HG03095 (cell line): Measurements from ENCODE around the gene KIF26B.
"Not testable (repeated sequence)": the region's sequence is repeated elsewhere in the genome, so short reads cannot be mapped to it uniquely, and the experiment has no call there.

Source experiments
- ATAC-seq: cut with Tn5 transposase; IDR thresholded peaks from one replicate; pipeline ENCODE4 v1.9.1; 2021; ENCODE audit warnings: moderate library complexity; ENCODE audit not compliant: unreplicated experiment

KIF26B gene

DNA sequence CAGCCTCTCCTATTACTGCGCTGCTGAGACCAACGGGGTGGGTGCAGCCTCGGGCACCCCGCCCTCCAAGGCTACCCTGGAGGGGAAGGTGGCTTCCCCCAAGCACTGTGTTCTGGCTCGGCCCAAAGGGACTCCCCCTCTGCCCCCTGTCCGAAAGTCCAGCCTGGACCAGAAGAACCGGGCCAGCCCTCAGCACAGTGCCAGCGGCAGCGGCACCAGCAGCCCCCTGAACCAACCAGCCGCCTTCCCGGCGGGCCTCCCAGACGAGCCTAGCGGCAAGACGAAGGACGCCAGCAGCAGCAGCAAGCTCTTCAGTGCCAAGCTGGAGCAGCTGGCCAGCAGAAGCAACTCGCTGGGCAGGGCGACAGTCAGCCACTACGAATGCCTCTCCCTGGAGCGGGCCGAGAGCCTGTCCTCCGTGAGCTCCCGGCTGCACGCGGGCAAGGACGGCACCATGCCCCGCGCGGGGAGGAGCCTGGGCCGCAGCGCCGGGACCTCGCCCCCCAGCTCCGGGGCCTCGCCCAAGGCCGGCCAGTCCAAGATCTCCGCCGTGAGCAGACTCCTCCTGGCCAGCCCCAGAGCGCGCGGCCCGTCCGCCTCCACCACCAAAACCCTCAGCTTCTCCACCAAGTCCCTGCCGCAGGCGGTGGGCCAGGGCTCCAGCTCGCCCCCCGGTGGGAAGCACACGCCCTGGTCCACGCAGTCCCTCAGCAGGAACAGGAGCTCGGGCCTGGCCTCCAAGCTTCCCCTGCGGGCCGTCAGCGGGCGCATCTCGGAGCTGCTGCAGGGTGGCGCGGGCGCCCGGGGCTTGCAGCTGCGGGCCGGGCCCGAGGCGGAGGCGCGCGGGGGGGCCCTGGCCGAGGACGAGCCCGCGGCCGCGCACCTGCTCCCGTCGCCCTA, 533.1 kb downstream of the KIF26B start:
- ATAC-seq, result no peak

DNA sequence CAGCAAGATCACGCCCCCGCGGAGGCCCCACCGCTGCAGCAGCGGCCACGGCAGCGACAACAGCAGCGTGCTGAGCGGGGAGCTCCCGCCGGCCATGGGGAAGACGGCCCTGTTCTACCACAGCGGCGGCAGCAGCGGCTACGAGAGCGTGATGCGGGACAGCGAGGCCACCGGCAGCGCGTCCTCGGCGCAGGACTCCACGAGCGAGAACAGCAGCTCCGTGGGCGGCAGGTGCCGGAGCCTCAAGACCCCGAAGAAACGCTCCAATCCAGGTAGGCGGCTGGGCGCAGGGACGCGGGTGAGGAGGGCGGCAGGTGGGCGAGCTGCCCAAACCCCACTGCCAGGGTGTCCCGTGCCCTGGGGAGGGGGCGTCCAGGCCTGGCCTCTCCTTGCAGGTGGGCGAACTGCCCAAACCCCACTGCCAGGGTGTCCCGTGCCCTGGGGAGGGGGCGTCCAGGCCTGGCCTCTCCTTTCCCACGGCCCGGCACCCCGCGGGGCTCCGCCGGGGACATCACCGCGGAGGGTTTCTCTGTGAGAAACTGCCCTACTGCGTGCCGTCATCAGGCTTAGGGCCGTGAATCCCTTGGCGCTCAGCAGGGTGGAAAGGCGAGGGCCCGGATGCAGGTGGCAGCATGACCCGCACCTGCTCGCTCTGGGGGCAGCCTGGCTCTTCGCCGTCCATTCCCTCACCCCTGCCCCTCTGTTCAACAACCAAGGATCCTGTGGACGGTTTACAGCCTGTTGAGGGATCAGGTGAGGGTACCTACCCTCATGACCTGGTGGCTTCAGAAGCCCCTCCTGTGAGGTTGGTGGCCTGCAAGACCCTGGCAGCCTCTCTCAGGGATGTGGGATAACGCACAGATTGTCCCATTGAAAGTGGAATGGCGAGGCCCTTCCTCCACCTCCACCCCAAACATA, 534.0 kb downstream of the KIF26B start:
- no peak for ATAC-seq

DNA sequence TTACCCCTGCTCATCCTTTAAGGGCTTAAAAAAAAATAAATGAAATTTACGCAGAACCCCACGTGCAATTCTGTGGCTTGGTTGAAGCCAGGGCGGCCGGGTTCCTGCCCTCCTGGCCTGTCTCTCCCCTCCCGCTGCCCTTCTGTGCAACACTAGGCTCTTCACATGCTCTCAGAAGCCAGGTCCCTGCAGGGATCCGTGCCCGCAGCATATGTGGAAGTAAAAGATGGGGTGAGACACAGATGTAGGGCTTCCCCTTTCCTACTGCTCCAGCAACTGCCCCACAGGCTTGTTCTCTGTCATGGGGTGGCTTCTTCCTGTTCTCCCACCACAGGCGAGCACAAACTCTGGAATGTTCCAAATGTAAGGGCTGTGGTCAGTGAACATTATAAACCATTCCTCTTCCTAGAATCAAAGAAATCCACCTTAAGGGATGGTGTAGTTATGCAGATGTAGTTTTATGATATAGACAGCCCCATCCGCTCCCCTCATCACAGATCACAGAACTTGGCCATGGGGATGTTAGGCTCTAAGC, 535.4 kb downstream of the KIF26B start:
- no peak for ATAC-seq

- ATAC-seq, result no peak
Observed at GRCh38 chr1:245690946-245691541, 536.3 kb downstream of the KIF26B start.

DNA sequence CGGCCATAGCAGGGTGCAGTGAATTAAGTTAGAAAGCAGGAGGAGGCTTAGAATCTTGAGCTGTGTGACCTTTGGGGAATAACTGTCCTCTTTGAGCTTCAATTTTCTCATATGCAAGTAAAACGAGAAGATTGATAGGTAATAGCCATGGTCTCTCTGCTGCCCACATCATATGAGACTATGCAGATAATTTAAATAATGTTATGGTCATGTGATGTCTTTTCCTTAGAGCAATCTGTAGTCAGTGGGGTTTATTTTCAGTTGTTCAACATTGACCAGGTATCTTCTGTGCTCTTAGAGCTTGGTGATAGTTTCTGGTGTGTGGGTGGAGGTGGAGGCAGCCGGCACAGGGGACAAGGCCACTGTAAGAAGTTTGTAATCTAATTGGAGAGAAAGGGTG, 537.1 kb downstream of the KIF26B start:
- ATAC-seq, result no peak

DNA sequence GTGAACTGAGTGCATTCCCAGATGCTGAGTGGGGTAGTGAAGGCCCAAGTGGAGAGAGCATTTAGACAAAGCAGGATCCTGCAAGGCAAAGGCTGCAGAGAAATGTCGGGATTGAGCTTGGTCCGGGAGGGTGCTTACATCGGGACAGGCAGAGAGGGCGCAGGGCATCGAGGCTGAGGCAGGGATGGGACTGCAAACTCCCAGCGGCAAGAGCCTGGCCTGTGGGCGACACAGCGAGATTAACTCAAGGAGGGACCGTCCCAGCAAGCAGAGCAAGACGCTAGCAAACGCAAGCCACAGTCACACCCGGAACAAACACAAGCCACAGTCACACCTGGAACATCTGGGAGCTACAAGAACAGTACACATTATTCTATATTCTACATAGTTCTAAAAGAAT, 537.5 kb downstream of the KIF26B start:
- no peak for ATAC-seq

DNA sequence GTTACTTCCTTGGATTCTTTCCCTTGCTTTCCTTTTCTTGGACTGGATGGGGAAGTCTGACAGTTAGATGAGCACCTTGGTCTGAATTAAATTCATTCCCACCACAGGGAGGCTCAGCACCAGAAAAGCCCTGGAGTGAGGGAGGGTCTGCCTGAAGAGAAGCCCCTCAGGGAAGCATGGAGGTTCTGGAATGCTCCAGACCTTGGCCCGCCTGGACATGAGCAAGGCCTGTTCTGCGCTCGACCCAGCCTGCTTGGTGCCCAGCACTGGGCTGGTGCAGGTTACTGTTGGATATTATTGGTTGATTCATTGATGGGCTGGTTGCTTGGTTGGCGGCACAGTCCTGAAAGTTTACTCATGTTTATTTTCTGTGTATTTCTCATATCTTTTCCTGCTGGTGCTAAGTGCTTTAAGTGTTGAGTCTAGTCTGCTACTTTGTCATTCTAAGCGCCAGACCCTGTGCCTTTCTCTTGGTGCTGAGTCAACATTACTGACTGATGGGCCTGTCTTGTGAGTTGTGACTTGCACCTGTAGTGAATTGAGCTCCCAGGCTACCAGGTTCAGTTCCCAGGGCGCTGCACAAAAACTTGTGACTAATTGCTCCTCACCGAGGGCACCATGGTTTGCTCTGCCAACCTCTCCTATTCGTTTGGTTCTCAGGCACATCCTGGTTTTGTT, 538.5 kb downstream of the KIF26B start:
- no peak for ATAC-seq

GRCh38 chr1:245693941-245694752, 539.4 kb downstream of the KIF26B start:
- no peak for ATAC-seq

DNA sequence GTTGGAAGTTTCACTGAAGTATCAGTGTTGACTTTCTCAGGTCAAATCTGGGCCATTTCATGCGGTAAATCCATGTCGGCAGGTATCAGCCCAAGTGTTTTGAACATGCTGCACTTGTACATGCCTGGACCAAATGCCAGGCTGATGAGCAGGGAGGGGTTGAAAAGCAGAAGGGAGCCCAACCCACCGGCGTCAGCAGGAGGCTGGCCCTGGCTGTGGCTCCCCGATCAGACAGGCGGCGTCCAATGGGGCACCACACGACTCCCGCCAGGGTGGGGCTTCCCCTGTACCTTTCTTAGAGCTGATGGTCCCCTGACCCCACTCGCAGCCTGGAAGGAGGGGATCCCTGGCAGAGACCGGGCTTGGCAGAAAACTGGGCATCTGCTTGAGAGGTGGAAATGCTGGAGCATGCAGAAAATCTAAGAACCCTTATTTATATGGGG, 540.0 kb downstream of the KIF26B start:
- no peak for ATAC-seq

DNA sequence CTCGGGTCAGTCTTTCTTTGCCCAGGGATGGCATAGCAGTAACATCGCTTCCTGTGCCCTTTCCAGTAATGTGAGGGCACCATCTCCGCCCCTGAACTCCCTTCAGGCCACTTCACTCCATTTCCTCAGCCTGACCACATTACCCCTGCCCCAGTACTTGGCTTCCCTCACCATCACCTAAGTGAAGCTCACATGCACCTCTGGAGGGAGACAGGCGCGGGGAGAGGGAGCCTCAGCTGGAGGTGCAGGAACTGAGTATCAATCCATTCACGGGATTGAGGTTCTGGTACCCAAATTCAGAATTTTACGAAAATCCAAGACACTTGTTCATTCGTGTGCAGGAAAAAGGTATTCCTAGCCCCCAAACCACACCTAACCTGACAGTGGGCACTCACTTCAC, 540.4 kb downstream of the KIF26B start:
- no peak for ATAC-seq

GRCh38 chr1:245695701-245696100, 540.9 kb downstream of the KIF26B start:
- ATAC-seq, result not testable (repeated sequence)

DNA sequence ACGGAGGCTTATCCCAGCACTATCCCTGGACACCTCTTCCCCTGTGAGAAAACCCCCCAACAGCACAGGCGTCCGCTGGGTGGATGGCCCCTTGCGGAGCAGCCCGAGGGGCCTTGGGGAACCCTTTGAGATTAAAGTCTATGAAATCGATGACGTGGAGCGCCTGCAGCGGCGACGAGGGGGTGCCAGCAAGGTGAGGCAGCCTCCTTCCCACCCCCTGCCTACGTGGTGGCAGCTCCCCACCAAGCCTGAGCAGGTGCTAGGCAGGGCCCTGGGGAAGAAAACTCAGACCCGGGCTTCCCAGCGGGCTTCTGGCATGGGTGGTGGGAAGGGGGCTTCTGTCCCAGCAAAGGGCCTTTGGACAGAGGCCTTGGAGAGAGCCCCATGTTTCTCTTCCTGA, 543.3 kb downstream of the KIF26B start:
- no peak for ATAC-seq

- no peak for ATAC-seq
Observed at GRCh38 chr1:245698860-245699259, 544.1 kb downstream of the KIF26B start.

DNA sequence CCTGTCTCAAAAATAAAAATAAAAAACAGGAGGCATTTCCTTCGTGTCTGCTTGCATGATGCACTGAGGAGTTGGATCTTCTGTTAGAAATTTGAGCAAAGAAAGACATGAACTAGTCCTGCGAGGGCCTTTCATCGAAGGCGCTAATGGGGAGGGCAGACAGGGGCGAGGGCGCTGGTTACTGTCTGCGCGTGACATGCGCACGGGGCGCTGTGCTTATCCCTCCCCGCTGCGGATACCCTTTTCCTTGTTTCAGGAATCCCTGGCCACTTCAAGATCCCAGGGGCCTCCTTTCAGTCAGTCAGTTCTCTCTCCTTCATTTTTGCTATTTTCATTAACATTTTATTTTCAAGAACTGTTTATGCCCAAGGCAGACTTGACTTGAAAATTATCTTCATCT, 545.8 kb downstream of the KIF26B start:
- no peak for ATAC-seq

DNA sequence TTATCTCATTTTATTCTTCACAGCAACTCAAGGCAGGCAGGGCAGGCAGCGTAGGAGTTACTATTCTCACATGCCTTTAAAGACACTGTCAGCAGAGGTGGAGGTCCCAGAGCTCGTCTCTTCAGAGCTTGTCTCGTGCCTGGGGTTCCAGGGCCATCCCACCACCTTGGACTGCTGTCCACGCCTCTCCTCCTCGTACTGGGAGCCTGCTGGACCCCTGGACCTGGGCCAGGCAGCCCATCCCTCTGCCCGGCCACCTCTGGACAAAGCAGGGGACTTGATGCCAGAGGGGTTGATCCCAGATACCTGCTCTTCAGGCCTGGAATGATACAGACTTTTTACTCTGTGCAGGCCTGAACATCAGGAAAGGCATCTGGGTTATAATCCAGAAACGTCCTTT, 546.8 kb downstream of the KIF26B start:
- ATAC-seq, result no peak

GRCh38 chr1:245702346-245702745, 547.6 kb downstream of the KIF26B start:
- ATAC-seq, result no peak

DNA sequence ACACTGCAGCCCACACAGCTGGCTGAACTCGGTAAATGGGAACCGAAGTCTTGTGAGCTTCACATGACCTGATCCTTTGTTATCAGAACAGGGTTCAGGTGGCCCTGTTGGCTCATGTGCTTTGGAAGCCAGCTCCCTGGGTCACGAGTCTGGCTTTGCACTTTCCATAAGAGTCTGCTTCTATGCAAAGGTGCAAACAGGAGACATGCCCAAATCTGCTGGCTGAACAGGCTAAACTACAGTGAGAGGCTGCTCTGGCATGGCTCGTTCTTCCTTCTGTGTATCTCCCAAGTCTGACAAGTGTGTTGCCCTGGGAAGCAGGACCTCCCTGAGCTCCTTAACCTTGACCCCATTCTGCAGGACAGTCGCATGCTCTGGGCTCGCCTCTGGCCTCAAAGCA, 549.6 kb downstream of the KIF26B start:
- no peak for ATAC-seq

DNA sequence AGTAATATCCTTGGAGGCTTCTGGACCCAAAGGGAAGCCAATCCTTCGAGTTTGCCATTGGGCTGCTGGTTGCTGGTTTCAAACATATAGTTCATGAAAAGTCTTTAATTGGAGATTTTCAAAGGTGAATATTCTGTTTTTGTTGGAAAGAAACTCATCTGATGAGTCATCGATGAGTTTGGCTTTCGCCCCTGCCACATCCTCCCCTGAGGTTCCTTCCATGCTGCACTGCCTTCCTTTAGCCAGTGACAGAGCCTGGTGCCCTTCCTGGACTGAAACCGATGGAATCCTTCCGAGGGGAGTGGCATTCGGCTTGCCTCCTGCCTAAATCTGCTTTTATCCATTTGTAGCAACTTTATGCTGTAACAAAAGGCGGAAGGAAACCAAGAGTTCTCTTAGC, 550.0 kb downstream of the KIF26B start:
- ATAC-seq, result no peak

DNA sequence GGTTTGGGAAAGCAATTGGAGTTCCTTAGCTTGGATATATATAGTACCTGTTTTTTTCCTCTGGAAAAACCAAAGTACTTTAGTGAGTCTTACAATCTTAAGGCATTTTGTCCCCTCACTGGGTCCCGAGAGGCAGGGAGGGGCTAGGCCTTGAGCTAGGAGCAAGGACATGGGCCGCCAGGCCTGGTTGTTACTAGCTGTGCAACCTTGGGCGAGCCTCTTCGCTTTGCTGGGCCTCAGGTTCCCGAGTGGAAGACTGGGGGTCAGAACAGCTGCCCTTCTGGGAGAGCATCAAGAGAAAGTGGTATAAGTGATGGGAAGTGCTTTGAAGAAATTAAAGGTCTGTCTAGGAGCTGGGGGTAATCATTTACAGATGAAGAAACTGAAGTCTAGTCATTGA, 553.2 kb downstream of the KIF26B start:
- ATAC-seq, result no peak
